Mesodermal cell (in vitro differentiated cells): ENCODE measurements around the gene GPALPP1.

Source experiments
- H3K27ac ChIP-seq: 2 replicates; pipeline ENCODE4 v1.7.0; 2013; ENCODE audit warnings: mild to moderate bottlenecking, low read depth, low read length, moderate library complexity; ENCODE audit not compliant: severe bottlenecking
- H3K36me3 ChIP-seq: 2 replicates; pipeline ENCODE4 v1.7.1; 2013; ENCODE audit warnings: mild to moderate bottlenecking, low read length, moderate library complexity; ENCODE audit not compliant: control insufficient read depth, insufficient read depth
- H3K4me1 ChIP-seq: one replicate; pipeline ENCODE4 v1.7.1; 2013; ENCODE audit warnings: mild to moderate bottlenecking, low read length; ENCODE audit not compliant: insufficient read depth, control insufficient read depth, poor library complexity, severe bottlenecking
- H3K4me3 ChIP-seq: 2 replicates; pipeline ENCODE4 v1.7.0; 2013; ENCODE audit warnings: low read length, control low read depth, mild to moderate bottlenecking; ENCODE audit not compliant: insufficient read depth, poor library complexity, severe bottlenecking; ENCODE audit errors: extremely low read depth
- H3K9me3 ChIP-seq: 2 replicates; pipeline ENCODE4 v1.7.1; 2013; ENCODE audit warnings: mild to moderate bottlenecking, low read length, moderate library complexity; ENCODE audit not compliant: control insufficient read depth
- WGBS, 2 experiments: methylation state at CpG; one replicate each; pipeline ENCODE4 v1.1.5; 2013; ENCODE audit warnings: missing lambda C conversion rate in 2 of 2; ENCODE audit not compliant: insufficient coverage in 2 of 2; 5-methylcytosine and 5-hydroxymethylcytosine counted together

GPALPP1 gene

GRCh38 chr13:44971656-44972595 is 17.4 kb upstream of the GPALPP1 start:
- Histone ChIP-seq H3K27ac (no peak overlapping the region), H3K4me1 (no peaks in the 10 kb centered on the region), H3K4me3 (no peak overlapping the region), H3K9me3 (no peaks in the 10 kb centered on the region), H3K36me3 (peaks cover 31% of the 10 kb centered on the region)
- 91 to 93% methylated on average over 3 to 4 of the region's 7 CpGs for WGBS, 2 experiments

GRCh38 chr13:44972956-44973581 is 16.3 kb upstream of the GPALPP1 start:
- H3K4me1 ChIP-seq = no peaks in the 10 kb centered on the region
- WGBS, 2 experiments = 83% methylated on average over 1 of the region's 3 CpGs; no CpG with 5 or more reads in 1 of the 2 experiments
- H3K4me3 ChIP-seq = no peak overlapping the region
- no peaks in the 10 kb centered on the region for H3K9me3 ChIP-seq
- H3K36me3 ChIP-seq = peaks cover 38% of the 10 kb centered on the region
- H3K27ac ChIP-seq = no peak overlapping the region

- Histone ChIP-seq H3K4me3 (no peak overlapping the region), H3K27ac (no peak overlapping the region), H3K4me1 (no peaks in the 10 kb centered on the region), H3K36me3 (peaks cover 44% of the 10 kb centered on the region), H3K9me3 (no peaks in the 10 kb centered on the region)
- 82 to 91% methylated on average over 5 to 6 of the region's 9 CpGs for WGBS, 2 experiments
Observed at GRCh38 chr13:44974056-44974793, 15.1 kb upstream of the GPALPP1 start.

- Histone ChIP-seq H3K4me1 (no peaks in the 10 kb centered on the region), H3K9me3 (no peaks in the 10 kb centered on the region), H3K27ac (no peak overlapping the region), H3K36me3 (peaks cover 53% of the 10 kb centered on the region), H3K4me3 (no peak overlapping the region)
- 100% methylated on average over 1 to 2 of the region's 3 CpGs for WGBS, 2 experiments
Observed at GRCh38 chr13:44976196-44976595, 13.1 kb upstream of the GPALPP1 start.

- H3K36me3 ChIP-seq = peaks cover 60% of the 10 kb centered on the region
- H3K9me3 ChIP-seq = no peaks in the 10 kb centered on the region
- H3K4me3 ChIP-seq = no peak overlapping the region
- H3K4me1 ChIP-seq = no peaks in the 10 kb centered on the region
- no CpG with 5 or more reads among the region's 1 CpG for WGBS, 2 experiments
- H3K27ac ChIP-seq = no peak overlapping the region
Observed at GRCh38 chr13:44976949-44977583, 12.3 kb upstream of the GPALPP1 start.

GRCh38 chr13:44978328-44978727 is 11.0 kb upstream of the GPALPP1 start:
- WGBS, 2 experiments = 100% methylated on average over 1 of the region's 1 CpG
- Histone ChIP-seq H3K36me3 (peaks cover 54% of the 10 kb centered on the region), H3K9me3 (no peaks in the 10 kb centered on the region)

GRCh38 chr13:44989941-44990340 is 603 bp downstream of the GPALPP1 start:
- Histone ChIP-seq H3K4me1 (peaks cover 12% of the 10 kb centered on the region), H3K36me3 (peaks cover 18% of the 10 kb centered on the region), H3K9me3 (no peaks in the 10 kb centered on the region), H3K27ac (peak overlapping the region; percentile 85), H3K4me3 (peak overlapping the region; percentile 93)
- 20 to 23% methylated on average over 9 of the region's 10 CpGs for WGBS, 2 experiments

More at GRCh38 chr13:44978328-44978727, 11.0 kb upstream of the GPALPP1 start:
- Histone ChIP-seq H3K27ac (no peak overlapping the region), H3K4me1 (no peaks in the 10 kb centered on the region), H3K4me3 (no peak overlapping the region)

- H3K27ac ChIP-seq = no peak overlapping the region
- H3K4me1 ChIP-seq = no peaks in the 10 kb centered on the region
- H3K4me3 ChIP-seq = no peak overlapping the region
- peaks cover 65% of the 10 kb centered on the region for H3K36me3 ChIP-seq
- no peaks in the 10 kb centered on the region for H3K9me3 ChIP-seq
Observed at GRCh38 chr13:45003417-45003816, 14.1 kb downstream of the GPALPP1 start.

GRCh38 chr13:45004096-45004495 is 14.8 kb downstream of the GPALPP1 start:
- H3K9me3 ChIP-seq = no peaks in the 10 kb centered on the region
- H3K4me1 ChIP-seq = no peaks in the 10 kb centered on the region
- H3K27ac ChIP-seq = no peak overlapping the region
- no CpG with 5 or more reads among the region's 2 CpGs for WGBS, 2 experiments
- H3K4me3 ChIP-seq = no peak overlapping the region
- peaks cover 70% of the 10 kb centered on the region for H3K36me3 ChIP-seq

GRCh38 chr13:45007225-45007624 is 17.9 kb downstream of the GPALPP1 start:
- Histone ChIP-seq H3K4me3 (no peak overlapping the region), H3K9me3 (no peaks in the 10 kb centered on the region), H3K36me3 (peaks cover 72% of the 10 kb centered on the region), H3K27ac (no peak overlapping the region), H3K4me1 (no peaks in the 10 kb centered on the region)
